Measurements from ENCODE around the gene TMEM9.

Gene TMEM9

DNA sequence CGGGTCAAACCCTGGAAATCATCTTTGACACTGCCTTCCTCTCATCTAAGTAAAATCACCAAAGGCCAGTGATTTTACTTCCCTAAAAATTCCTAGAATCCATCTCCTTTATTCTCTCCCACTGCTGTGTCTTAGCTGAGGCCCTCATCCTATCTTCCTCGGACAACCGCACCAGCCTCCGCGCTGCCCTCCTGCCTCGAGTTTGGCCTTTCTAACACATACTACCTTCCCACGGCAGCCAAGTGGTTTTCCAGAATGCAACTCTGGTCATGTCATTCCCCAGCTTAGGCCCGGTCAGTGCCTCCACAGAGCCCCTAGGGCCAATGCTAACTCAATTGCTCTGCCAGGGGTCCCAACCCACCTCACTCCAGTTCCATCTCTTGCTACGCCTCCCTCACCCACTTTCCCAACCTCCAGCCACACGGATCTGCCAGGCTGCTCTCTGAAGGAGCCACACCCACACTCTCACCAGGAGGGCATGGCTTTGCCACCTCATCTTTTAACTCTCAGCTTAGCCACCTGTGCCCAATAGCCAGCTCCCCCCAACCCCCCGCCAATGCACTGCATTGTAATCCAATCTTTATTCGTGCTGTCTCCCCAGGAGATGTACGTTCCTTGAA lies 6.8 kb downstream of the TMEM9 start:
- Histone ChIP-seq H3K27ac (no peak overlapping the region), H3K4me3 (no peak overlapping the region)

DNA sequence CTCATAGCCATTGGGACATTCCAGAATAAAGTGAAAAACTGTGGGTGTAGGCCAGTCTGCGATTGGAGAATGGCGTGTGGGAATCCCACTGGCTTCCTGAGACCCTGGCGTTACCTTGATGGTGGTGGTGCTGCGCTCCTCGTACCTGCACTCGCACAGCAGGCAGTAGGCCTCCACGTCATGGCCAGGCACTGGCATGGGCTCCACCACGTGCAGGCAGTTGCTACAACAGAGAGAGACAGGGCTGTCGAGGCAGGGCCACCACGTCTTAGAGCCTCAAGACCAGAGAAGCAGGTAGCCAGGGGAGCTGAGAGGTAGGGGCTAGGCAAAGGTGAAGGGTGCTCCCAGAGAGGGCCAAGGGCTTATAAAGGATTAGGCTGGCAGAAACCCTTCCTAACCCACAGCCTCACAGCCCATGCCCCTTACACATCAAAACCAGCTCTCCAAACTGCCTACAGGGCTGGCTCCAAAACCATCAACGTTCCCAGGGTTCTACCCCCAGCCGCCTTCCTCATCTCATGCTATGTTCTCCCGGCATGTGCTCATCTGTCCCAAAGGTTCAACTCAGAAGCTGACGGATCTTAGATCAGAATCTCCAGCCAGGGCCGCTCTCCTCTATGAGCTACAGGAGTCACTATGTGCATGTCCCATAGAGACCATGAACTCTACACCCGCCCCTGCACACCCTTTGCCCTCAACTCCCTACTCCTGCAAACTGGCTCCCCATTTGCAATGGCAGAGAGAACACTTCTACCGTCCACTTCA lies 7.5 kb downstream of the TMEM9 start:
- Histone ChIP-seq H3K27ac (no peak overlapping the region), H3K4me3 (no peak overlapping the region)

GRCh38 chr1:201145816-201146215 lies 8.5 kb downstream of the TMEM9 start:
- H3K4me3 ChIP-seq, result no peak overlapping the region
- H3K27ac ChIP-seq, result no peak overlapping the region

GRCh38 chr1:201145132-201145531 lies 9.1 kb downstream of the TMEM9 start:
- H3K4me3 ChIP-seq, result no peak overlapping the region
- H3K27ac ChIP-seq, result no peak overlapping the region

DNA sequence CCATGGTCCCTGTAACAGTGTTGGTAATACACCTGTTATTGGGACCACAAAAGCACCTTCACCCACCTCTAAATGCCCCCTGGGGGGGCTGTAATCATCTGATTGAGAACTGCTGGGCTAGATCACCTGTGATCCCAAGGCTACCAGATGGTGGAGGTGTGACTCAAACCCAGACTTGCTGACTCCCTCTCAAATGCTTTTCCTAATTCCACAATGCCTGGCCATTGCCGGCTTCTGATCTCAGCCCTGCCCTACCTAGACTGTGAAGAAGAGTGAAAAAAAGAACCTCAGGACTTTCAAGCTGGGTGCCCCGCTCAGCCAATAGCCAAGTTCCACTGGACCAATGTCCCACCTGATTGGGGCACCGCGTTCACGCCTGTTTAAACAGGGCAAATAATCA lies 9.6 kb downstream of the TMEM9 start:
- H3K4me3 ChIP-seq, result no peak overlapping the region
- no peak overlapping the region for H3K27ac ChIP-seq

DNA sequence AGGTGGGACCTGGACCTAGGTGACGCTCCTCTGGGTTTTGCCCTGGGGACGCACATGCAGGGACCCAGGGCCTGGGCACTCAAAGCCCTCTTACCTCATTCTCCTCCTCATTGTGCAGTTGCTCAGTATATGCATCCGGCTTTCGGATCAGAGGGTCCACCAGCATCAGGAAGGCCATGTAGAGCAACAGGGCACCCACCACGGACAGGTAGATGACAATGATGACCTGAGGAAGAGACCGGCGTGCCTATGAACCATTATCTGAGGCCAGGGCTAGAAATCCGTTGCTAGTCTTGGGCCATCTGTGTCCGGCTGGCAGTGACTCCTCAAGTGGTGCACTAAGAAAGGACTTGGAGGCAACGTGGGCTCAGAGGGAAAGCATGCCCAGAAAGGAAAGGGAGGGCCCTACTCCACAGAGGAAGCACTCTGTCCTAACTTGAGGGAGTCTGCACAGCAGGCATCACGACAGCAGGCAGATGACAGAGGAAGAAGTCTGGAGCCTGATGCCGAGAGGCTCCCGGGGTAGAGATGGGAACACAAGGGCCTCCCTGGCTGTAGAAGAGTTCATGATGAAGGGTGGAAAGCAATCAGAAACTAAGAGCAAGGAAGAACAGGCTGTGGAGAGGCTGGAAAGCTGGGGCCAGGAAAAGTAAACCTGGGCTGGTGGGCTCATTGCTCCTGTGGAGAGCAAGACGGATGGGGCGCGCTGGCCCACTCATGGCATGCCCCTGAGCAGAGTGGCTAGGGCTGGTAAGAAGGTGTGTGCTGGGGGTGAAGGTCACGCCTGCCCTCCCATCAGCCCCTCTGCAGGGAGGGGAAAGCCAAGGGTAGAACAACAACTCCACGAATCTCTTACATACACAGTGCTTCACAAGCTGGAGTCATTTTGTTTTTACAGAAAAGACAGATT lies 10.3 kb downstream of the TMEM9 start:
- H3K27ac ChIP-seq, result peak overlapping the region in 1 of 21 experiments; percentile 16
- H3K4me3 ChIP-seq, result no peak overlapping the region

- H3K4me3 ChIP-seq, result no peak overlapping the region
- H3K27ac ChIP-seq, result peak overlapping the region in 1 of 21 experiments; percentile 16
These were observed 11.2 kb downstream of the TMEM9 start for GRCh38 chr1:201142849-201143725.

DNA sequence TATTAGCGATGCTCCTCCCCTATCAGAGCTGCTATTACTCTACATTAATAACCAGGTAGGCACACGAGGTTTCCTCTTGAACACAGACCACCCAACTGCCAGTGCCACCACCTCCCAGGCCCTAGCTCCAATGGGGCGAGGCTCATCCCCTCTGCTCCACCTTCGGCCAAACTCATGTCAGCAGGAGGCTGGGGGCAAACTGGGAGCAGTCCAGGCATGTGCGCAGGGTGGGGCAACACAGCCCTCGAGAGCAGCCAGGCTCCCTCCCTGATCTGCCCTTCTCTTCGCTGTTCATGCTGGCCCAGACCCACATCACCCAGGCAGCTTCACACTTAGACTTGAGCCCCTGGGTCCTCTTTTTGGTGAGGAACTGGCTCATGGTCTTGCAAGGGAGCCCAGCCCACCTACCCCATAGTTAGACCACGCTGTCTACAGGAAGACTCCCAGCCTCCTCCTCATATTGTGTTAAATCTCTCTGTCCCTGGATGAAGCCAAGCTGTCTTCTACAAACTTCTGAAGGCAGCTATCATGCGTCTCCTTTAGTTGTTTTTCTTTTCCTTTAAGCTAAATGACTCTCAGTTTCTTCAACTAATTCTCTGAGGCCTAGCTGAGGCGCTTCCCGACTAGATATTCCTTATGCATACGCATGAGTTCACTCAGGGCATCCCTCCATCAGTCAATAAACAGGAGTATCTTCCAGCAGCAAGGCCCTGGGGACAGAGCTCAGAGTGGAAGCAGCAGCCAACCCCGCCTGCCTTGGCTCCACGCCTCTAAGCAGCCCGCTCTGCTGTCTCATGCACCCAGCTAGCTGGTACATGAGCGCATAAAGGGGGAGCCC lies 12.0 kb downstream of the TMEM9 start:
- H3K27ac ChIP-seq, result peak overlapping the region in 2 of 21 experiments; percentile 31 to 38
- H3K4me3 ChIP-seq, result no peak overlapping the region

- Histone ChIP-seq H3K4me3 (no peak overlapping the region), H3K27ac (peak overlapping the region in 1 of 21 experiments; percentile 38)
These were observed 12.9 kb downstream of the TMEM9 start for GRCh38 chr1:201141418-201141817.

DNA sequence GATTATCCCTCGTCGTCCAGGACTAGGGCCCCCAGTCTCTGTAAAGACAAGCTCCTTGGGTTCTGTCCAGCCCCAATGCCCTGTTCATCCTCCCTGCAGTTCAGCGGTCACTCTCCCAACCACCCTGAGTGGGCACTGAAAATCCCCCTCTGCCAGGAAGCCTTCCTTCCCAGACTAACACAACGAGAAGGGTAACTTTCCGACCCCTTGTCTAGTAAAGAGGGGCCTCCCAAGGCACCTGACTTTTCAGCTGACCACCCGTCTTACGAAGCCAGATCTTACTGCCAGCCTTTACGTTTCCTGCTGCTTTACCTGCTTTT lies 13.4 kb downstream of the TMEM9 start:
- H3K27ac ChIP-seq, result no peak overlapping the region
- no peak overlapping the region for H3K4me3 ChIP-seq

- H3K27ac ChIP-seq, result no peak overlapping the region
- no peak overlapping the region for H3K4me3 ChIP-seq
These were observed 13.9 kb downstream of the TMEM9 start for GRCh38 chr1:201140235-201140940.

DNA sequence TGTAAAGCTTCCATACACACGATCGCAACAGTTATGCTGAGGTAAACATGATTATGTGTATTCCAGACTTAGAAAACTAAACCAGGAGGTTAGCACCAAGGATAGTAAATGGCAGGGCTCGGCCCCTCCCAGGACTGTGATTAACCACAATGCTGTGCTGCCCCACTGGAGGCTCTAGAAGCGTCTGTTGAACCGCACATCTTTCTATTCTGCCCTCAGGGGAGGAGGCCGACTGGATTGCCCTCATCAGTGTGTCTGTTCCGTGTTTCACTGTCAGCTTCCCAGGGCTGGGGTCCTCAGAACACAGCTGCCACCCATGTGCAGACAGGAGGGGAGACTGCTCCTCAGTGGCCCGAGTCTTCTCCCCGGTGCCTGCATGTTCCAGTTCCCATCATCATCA lies 14.5 kb downstream of the TMEM9 start:
- no peak overlapping the region for H3K4me3 ChIP-seq
- H3K27ac ChIP-seq, result no peak overlapping the region

DNA sequence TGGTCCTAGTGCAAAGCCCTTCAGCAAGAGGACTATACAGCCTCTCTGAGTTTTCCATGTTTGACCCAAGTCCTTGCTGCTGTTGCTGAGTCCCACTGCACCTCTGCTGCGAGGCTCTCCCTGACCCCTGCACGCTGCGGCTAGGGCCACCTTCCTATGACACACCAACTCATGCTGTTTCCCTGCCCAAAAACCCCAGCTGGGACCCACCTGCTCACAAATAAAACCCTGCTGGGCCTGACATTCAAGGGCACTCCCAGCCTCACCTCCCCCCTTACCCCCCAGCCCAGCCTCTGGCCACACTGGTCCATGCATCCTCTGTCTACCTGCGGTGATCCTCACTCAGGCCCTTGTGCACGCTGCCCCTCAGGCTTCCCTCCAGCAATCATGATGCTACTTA lies 15.0 kb downstream of the TMEM9 start:
- Histone ChIP-seq H3K4me3 (no peak overlapping the region), H3K27ac (peak overlapping the region in 1 of 21 experiments; percentile 72)

GRCh38 chr1:201138311-201138840 lies 15.9 kb downstream of the TMEM9 start:
- peak overlapping the region in 6 of 21 experiments; percentile 8 to 74 (median 62) for H3K27ac ChIP-seq
- H3K4me3 ChIP-seq, result no peak overlapping the region

- Histone ChIP-seq H3K27ac (peak overlapping the region in 7 of 21 experiments; percentile 33 to 74 (median 58)), H3K4me3 (no peak overlapping the region)
These were observed 16.5 kb downstream of the TMEM9 start for GRCh38 chr1:201137579-201138310.

GRCh38 chr1:201137024-201137392 lies 17.3 kb downstream of the TMEM9 start:
- peak overlapping the region in 6 of 21 experiments; percentile 14 to 71 (median 44) for H3K27ac ChIP-seq
- no peak overlapping the region for H3K4me3 ChIP-seq

DNA sequence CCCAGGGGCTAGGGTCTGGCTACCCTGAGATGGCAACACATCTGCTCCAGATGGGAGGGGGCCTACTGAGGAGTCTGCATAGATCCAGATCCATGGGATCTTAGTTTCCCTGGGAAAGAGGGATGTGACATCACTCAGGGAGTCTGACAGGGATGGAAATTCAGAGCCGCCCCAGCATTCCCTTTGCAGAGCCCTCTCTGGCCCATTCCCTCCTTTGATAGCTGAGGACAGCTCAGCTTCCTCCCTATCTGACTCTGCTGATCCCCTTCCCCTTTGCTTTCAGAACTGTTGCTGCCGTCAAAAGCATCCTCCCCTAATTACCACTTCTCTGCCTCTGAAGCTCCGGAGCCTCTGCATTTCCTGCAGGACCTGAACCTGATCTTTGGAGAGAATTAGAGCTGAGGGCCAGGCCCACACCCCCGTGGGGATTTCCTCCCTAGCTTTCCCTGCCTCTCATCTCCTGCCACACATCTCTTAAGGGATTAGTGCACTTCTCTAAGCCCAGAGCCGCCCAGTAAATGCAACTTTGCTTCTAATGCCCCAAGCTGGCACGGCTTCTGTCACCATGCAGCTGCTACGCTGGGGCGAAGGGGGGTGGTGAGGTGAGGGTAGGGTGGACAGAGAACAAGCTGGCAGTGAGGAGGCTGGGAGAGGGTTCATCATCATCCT lies 17.8 kb downstream of the TMEM9 start:
- peak overlapping the region in 6 of 21 experiments; percentile 14 to 71 (median 44) for H3K27ac ChIP-seq

More for the DNA sequence above, 17.8 kb downstream of the TMEM9 start:
- H3K4me3 ChIP-seq, result no peak overlapping the region
